ENCODE results near the gene PPM1N.

GRCh38 chr19:45539459-45539858 is 41.2 kb downstream of the PPM1N start:
- no peak for TF ChIP-seq CTCF (IDR thresholded peaks at IDR 0.05; ENCODE audit: insufficient read depth, low read length)
- TF ChIP-seq REST (IDR thresholded peaks at IDR 0.05; ENCODE audit: insufficient replicate concordance, low read depth), result no peak
- no peak for TF ChIP-seq GABPA (IDR thresholded peaks at IDR 0.05; ENCODE audit: low read depth)
- TF ChIP-seq POLR2AphosphoS5 (IDR thresholded peaks at IDR 0.05; ENCODE audit: low read depth), result no peak
- TF ChIP-seq SPI1 (IDR thresholded peaks at IDR 0.05; ENCODE audit: borderline replicate concordance, low read depth), result no peak
